Tibial nerve (tissue), 4 donors: ENCODE data around the gene OR2V2. TPM values are rescaled to one million over a fixed set of nuclear protein-coding genes. Genes with fewer than 3 reads are reported as not detected.
A peak's percentile ranks its signal among the peaks of the same experiment; 100 is the strongest.
"Not testable (repeated sequence)": the region's sequence is repeated elsewhere in the genome, so short reads cannot be mapped to it uniquely, and the experiment has no call there.

Experiments
- DNase-seq, 2 donors: peaks; one replicate each; pipeline ENCODE4 v3.0.0-alpha.2; 2019; ENCODE audit warnings: low spot score in 2 of 2
- H3K27ac ChIP-seq, 4 donors: fragments of 200-600 bp; sonication (generic) in 3 of 4; one replicate each; pipeline ENCODE4 v1.5.1; 2017 to 2019; ENCODE audit warnings: mild to moderate bottlenecking in 1 of 4
- H3K27me3 ChIP-seq, 2 donors: fragments of 200-600 bp; sonication (generic) in 1 of 2; one replicate each; pipeline versions ENCODE4 v1.5.1 to v1.6.0; 2017 to 2019
- H3K36me3 ChIP-seq, 3 donors: fragments of 200-600 bp; sonication (generic); one replicate each; pipeline ENCODE4 v1.5.1; 2018 to 2019
- H3K4me1 ChIP-seq, 4 donors: fragments of 200-600 bp; sonication (generic) in 3 of 4; one replicate each; pipeline ENCODE4 v1.5.1; 2017 to 2019
- H3K4me3 ChIP-seq, 4 donors: fragments of 200-600 bp; sonication (generic) in 3 of 4; one replicate each; pipeline ENCODE4 v1.5.1; 2017 to 2019; ENCODE audit warnings: mild to moderate bottlenecking in 1 of 4, moderate library complexity in 1 of 4
- H3K9me3 ChIP-seq, 4 donors: fragments of 200-600 bp; sonication (generic) in 3 of 4; one replicate each; pipeline ENCODE4 v1.5.1; 2017 to 2019
- CTCF ChIP-seq, 5 experiments: fragments of 200-600 bp in 3 of 5; fragments of 450-650 bp in 2 of 5; sonication (generic) in 3 of 5; IDR thresholded peaks; one replicate each; pipeline ENCODE4 v1.5.1; 2016 to 2019; ENCODE audit warnings: antibody characterized with exemption in 5 of 5, mild to moderate bottlenecking in 3 of 5, moderate library complexity in 2 of 5
- EP300 ChIP-seq, 2 donors: sonication (generic); formaldehyde crosslinking; IDR thresholded peaks; one replicate each; pipeline ENCODE4 v1.6.1; 2017; ENCODE audit warnings: antibody characterized with exemption in 2 of 2, mild to moderate bottlenecking in 1 of 2
- POLR2A ChIP-seq, 2 donors: fragments of 450-650 bp; IDR thresholded peaks; one replicate each; pipeline ENCODE4 v1.6.1; 2017; ENCODE audit warnings: antibody characterized with exemption in 2 of 2, mild to moderate bottlenecking in 2 of 2, moderate library complexity in 2 of 2
- WGBS, 2 donors: methylation state at CpG; one replicate each; pipeline ENCODE4 v1.1.5; 2018; 5-methylcytosine and 5-hydroxymethylcytosine counted together
- total RNA-seq, 4 donors: library from RNA; depleted of rRNA; stranded (reverse); fragments of >200 nt; gene quantifications; one replicate each; pipeline ENCODE4 v1.1.0, GENCODE V29; 2016

The OR2V2 gene
- total RNA-seq, 4 donors from 2014 or later = not detected

GRCh38 chr5:181167814-181168488, 20.6 kb downstream of the OR2V2 start:
- no peaks in the 10 kb centered on the region for H3K36me3 ChIP-seq
- H3K9me3 ChIP-seq = no peaks in the 10 kb centered on the region
- DNase-seq = no peak
- no peak overlapping the region for H3K27ac ChIP-seq
- no peak overlapping the region for H3K4me3 ChIP-seq
- TF ChIP-seq EP300 (IDR thresholded peaks at IDR 0.05) (no peak), CTCF (IDR thresholded peaks at IDR 0.05) (peak in 1 of 5 experiments; percentile 8)
- WGBS, 2 donors = 12 to 16% methylated on average over 11 of the region's 11 CpGs
- H3K4me1 ChIP-seq = peaks cover 0 to 21% (median 2%) of the 10 kb centered on the region in 4 donors
- peaks cover 0 to 91% of the 10 kb centered on the region in 2 donors for H3K27me3 ChIP-seq

- peaks cover 0 to 28% (median 2%) of the 10 kb centered on the region in 4 donors for H3K4me1 ChIP-seq
- no peak for TF ChIP-seq EP300 (IDR thresholded peaks at IDR 0.05)
- no peak for TF ChIP-seq CTCF (IDR thresholded peaks at IDR 0.05)
- no peak for TF ChIP-seq POLR2A (IDR thresholded peaks at IDR 0.05)
- H3K27ac ChIP-seq = no peak overlapping the region
- whole genome bisulfite sequencing, 2 donors = 31 to 40% methylated on average over 14 of the region's 14 CpGs
- peaks cover 0 to 95% of the 10 kb centered on the region in 2 donors for H3K27me3 ChIP-seq
- no peaks in the 10 kb centered on the region for H3K36me3 ChIP-seq
- no peaks in the 10 kb centered on the region for H3K9me3 ChIP-seq
- DNase-seq = no peak
- H3K4me3 ChIP-seq = no peak overlapping the region
Measured at GRCh38 chr5:181168595-181169118, 21.3 kb downstream of the OR2V2 start.

GRCh38 chr5:181169459-181170236, 22.3 kb downstream of the OR2V2 start:
- peaks cover 0 to 97% of the 10 kb centered on the region in 2 donors for H3K27me3 ChIP-seq
- not testable (repeated sequence) for H3K27ac ChIP-seq, H3K9me3 ChIP-seq, H3K36me3 ChIP-seq, DNase-seq
- peaks cover 0 to 27% (median 2%) of the 10 kb centered on the region in 4 donors for H3K4me1 ChIP-seq
- peak overlapping the region in 1 of 4 donors; percentile 7 for H3K4me3 ChIP-seq
- WGBS, 2 donors = 6 to 10% methylated on average over 42 to 48 of the region's 50 CpGs

- WGBS, 2 donors = 10 to 25% methylated on average over 33 of the region's 33 CpGs
- Histone ChIP-seq H3K36me3 (no peaks in the 10 kb centered on the region), H3K9me3 (no peaks in the 10 kb centered on the region), H3K4me3 (no peak overlapping the region), H3K27me3 (peaks cover 0 to 100% of the 10 kb centered on the region in 2 donors), H3K4me1 (peaks cover 0 to 27% (median 2%) of the 10 kb centered on the region in 4 donors), H3K27ac (no peak overlapping the region)
- TF ChIP-seq CTCF (IDR thresholded peaks at IDR 0.05) (no peak), POLR2A (IDR thresholded peaks at IDR 0.05) (no peak), EP300 (IDR thresholded peaks at IDR 0.05) (no peak)
- DNase-seq = no peak
Measured at GRCh38 chr5:181170237-181170825, 22.9 kb downstream of the OR2V2 start.

- Histone ChIP-seq H3K9me3 (no peaks in the 10 kb centered on the region), H3K4me1 (peaks cover 0 to 27% (median 2%) of the 10 kb centered on the region in 4 donors), H3K36me3 (no peaks in the 10 kb centered on the region), H3K4me3 (no peak overlapping the region), H3K27ac (no peak overlapping the region), H3K27me3 (peaks cover 0 to 98% of the 10 kb centered on the region in 2 donors)
- 43 to 60% methylated on average over 6 of the region's 6 CpGs for WGBS, 2 donors
- TF ChIP-seq EP300 (IDR thresholded peaks at IDR 0.05) (no peak), CTCF (IDR thresholded peaks at IDR 0.05) (no peak), POLR2A (IDR thresholded peaks at IDR 0.05) (no peak)
- DNase-seq = no peak
Measured at GRCh38 chr5:181170996-181171395, 23.6 kb downstream of the OR2V2 start.
